GM23338 (cell line): ENCODE results near the gene ETF1. TPM values are rescaled to one million over a fixed set of nuclear protein-coding genes. Genes with fewer than 3 reads are reported as not detected.

Experiments
- ATAC-seq: fragments of 200-7000 bp; cut with Tn5 transposase; 3 replicates; pipeline ENCODE4 v1.9.1; 2020
- DNase-seq: peaks from one replicate; pipeline ENCODE4 v3.0.0-alpha.2; 2015; ENCODE audit warnings: low spot score
- H2AFZ ChIP-seq: fragments of 200-600 bp; sonication (generic); 2 replicates; pipeline ENCODE4 v1.8.0; 2016; ENCODE audit warnings: antibody characterized with exemption, mild to moderate bottlenecking, moderate library complexity
- H3F3A ChIP-seq: fragments of 200-600 bp; sonication (generic); replicated peaks from 2 replicates; pipeline ENCODE4 v1.8.0; 2017; ENCODE audit warnings: antibody characterized with exemption, mixed run types, low read depth
- H3K27ac ChIP-seq: fragments of 200-600 bp; sonication (generic); 2 replicates; pipeline ENCODE4 v1.6.1; 2016; ENCODE audit warnings: low read depth
- H3K27me3 ChIP-seq: fragments of 200-600 bp; sonication (generic); 2 replicates; pipeline ENCODE4 v1.8.0; 2016; ENCODE audit warnings: mild to moderate bottlenecking, mixed run types, moderate library complexity; ENCODE audit not compliant: insufficient read depth
- H3K36me3 ChIP-seq: fragments of 200-600 bp; sonication (generic); 2 replicates; pipeline ENCODE4 v1.8.0; 2016; ENCODE audit warnings: mild to moderate bottlenecking; ENCODE audit not compliant: insufficient read depth
- H3K4me1 ChIP-seq: fragments of 200-600 bp; sonication (generic); 2 replicates; pipeline ENCODE4 v1.8.0; 2016; ENCODE audit warnings: mild to moderate bottlenecking, moderate library complexity; ENCODE audit not compliant: insufficient read depth
- H3K4me2 ChIP-seq: fragments of 200-600 bp; sonication (generic); 2 replicates; pipeline ENCODE4 v1.7.1; 2017; ENCODE audit warnings: mixed run types
- H3K4me3 ChIP-seq: fragments of 200-600 bp; sonication (generic); 2 replicates; pipeline ENCODE4 v1.6.1; 2016; ENCODE audit warnings: mixed run types
- H3K79me2 ChIP-seq: fragments of 200-600 bp; sonication (generic); replicated peaks from 2 replicates; pipeline ENCODE4 v1.8.0; 2017; ENCODE audit warnings: mild to moderate bottlenecking; ENCODE audit not compliant: insufficient read depth
- H3K9me2 ChIP-seq: fragments of 200-600 bp; sonication (generic); 2 replicates; pipeline ENCODE4 v1.8.0; 2017; ENCODE audit not compliant: insufficient read depth
- H4K20me1 ChIP-seq: fragments of 200-600 bp; sonication (generic); replicated peaks from 2 replicates; pipeline ENCODE4 v1.8.0; 2017; ENCODE audit warnings: mild to moderate bottlenecking; ENCODE audit not compliant: insufficient read depth
- H3K27ac Mint-ChIP-seq: 2 replicates; pipeline ENCODE4 v1.8.0; 2020; ENCODE audit warnings: inconsistent platforms, mild to moderate bottlenecking, moderate library complexity, mixed read lengths
- H3K27me3 Mint-ChIP-seq: 3 replicates; pipeline ENCODE4 v1.8.0; 2022; ENCODE audit warnings: low read depth, mild to moderate bottlenecking, moderate library complexity, mixed read lengths, inconsistent platforms; ENCODE audit not compliant: insufficient read depth, poor library complexity
- H3K36me3 Mint-ChIP-seq: 3 replicates; pipeline ENCODE4 v1.8.0; 2021; ENCODE audit warnings: low read depth, mild to moderate bottlenecking, inconsistent platforms, moderate library complexity, mixed read lengths
- H3K4me1 Mint-ChIP-seq: 3 replicates; pipeline ENCODE4 v1.8.0; 2020; ENCODE audit warnings: mild to moderate bottlenecking, inconsistent platforms, mixed read lengths
- H3K4me3 Mint-ChIP-seq: 3 replicates; pipeline ENCODE4 v1.8.0; 2021; ENCODE audit warnings: moderate library complexity, mild to moderate bottlenecking, inconsistent platforms, mixed read lengths
- H3K9me3 Mint-ChIP-seq: 3 replicates; pipeline ENCODE4 v1.8.0; 2020; ENCODE audit warnings: moderate library complexity, mild to moderate bottlenecking, inconsistent platforms, mixed read lengths
- CREB1 ChIP-seq: fragments of 250-450 bp; sonication (Bioruptor Pico); IDR thresholded peaks from 2 replicates; pipeline ENCODE4 v1.5.0; 2020; ENCODE audit warnings: low read depth, mild to moderate bottlenecking, moderate library complexity
- EZH2 ChIP-seq: fragments of 200-600 bp; sonication (generic); IDR thresholded peaks from one replicate; pipeline ENCODE4 v1.8.0; 2017; ENCODE audit warnings: antibody characterized with exemption, mild to moderate bottlenecking, low read depth; ENCODE audit not compliant: unreplicated experiment
- EZH2phosphoT487 ChIP-seq: fragments of 200-600 bp; sonication (generic); IDR thresholded peaks from one replicate; pipeline ENCODE4 v1.8.1; 2018; ENCODE audit warnings: antibody characterized with exemption; ENCODE audit not compliant: unreplicated experiment
- JUNB ChIP-seq: IDR thresholded peaks from one replicate; pipeline ENCODE4 v1.6.1; 2016; ENCODE audit warnings: antibody characterized with exemption; ENCODE audit not compliant: unreplicated experiment
- POLR2AphosphoS5 ChIP-seq: IDR thresholded peaks from 2 replicates; pipeline ENCODE4 v1.6.1; 2016; ENCODE audit warnings: antibody characterized with exemption, low read depth
- ZNF331 ChIP-seq: fragments of 250-450 bp; sonication (Bioruptor Pico); IDR thresholded peaks from 2 replicates; pipeline ENCODE4 v1.5.0; 2020; ENCODE audit warnings: low read depth, mild to moderate bottlenecking, moderate library complexity
- polyA plus RNA-seq: library from polyadenylated mRNA; unstranded; fragments of >200 nt; fragmentation: Nextera tagmentation; extraction: Ambion mirVana; gene quantifications from 2 replicates; pipeline ENCODE4 v1.2.1, GENCODE V29; 2016
- total RNA-seq: library from RNA; depleted of rRNA; stranded (reverse); fragments of >200 nt; shearing (Covaris generic); gene quantifications from 2 replicates; pipeline ENCODE4 v1.2.3, GENCODE V29; 2014
- TF ChIP-seq, protein P1 (sequence below): IDR thresholded peaks from one replicate; pipeline ENCODE4 v1.6.1; 2018; ENCODE audit warnings: antibody characterized with exemption; ENCODE audit not compliant: unreplicated experiment
- TF ChIP-seq, protein P2 (sequence below), 2 experiments: fragments of 200-600 bp in 1 of 2; sonication (generic) in 1 of 2; conservative IDR thresholded peaks; 2 replicates each; pipeline versions ENCODE4 v1.5.1 to v1.6.1; 2016 to 2017; ENCODE audit warnings: antibody characterized with exemption in 2 of 2, low read depth in 2 of 2, mild to moderate bottlenecking in 2 of 2, moderate library complexity in 1 of 2
- TF ChIP-seq, protein P3 (sequence below): IDR thresholded peaks from 2 replicates; pipeline ENCODE4 v1.6.1; 2016; ENCODE audit warnings: antibody characterized with exemption

Gene ETF1
- total and polyA plus RNA-seq, 2 experiments from 2014 or later, result 68.9 to 136 TPM

DNA sequence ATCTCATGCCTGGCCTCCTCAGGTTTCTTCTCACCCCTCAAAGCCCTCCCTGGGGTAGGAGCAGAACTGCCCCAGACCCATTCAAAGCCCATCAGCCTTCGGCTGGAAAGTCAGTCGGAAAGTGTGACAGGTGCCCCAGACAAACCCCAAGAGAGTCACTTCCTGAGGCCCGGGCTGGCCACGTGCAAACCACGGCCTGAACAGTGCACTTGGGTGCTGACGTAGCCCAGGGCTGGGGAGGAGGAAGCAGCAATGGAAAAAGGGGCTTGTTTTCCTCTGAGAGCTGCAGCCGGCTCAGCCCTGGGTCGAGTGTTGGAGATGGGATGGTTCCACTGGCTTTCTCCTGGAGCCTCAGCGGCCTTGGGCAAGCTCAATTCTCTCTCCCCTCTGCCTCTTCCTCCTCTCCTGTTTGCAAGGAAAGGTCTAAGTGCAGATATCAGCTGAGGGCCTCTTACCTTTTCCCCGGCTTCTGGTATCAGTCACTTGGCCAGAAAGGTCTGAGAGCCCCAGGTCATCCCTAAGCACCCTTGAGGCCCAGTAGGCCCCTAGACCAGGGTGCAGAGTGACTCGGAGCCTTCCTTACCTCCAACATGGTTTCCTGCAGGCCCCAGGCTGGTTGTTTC lies 83.6 kb downstream of the ETF1 start:
- H3K4me1 Mint-ChIP-seq, result peaks cover 34% of the 10 kb centered on the region
- peaks cover 5% of the 10 kb centered on the region; the same call in 1 of the 2 replicates for H3K4me1 ChIP-seq
- H3K4me3 Mint-ChIP-seq, result no peak overlapping the region
- no peaks in the 10 kb centered on the region for H3K79me2 ChIP-seq
- peaks cover 11% of the 10 kb centered on the region for H3K27me3 Mint-ChIP-seq
- no peaks in the 10 kb centered on the region for H3K9me2 ChIP-seq
- DNase-seq, result no peak
- H2AFZ ChIP-seq, result no peak overlapping the region
- no peaks in the 10 kb centered on the region for H4K20me1 ChIP-seq
- TF ChIP-seq, protein P1, sequence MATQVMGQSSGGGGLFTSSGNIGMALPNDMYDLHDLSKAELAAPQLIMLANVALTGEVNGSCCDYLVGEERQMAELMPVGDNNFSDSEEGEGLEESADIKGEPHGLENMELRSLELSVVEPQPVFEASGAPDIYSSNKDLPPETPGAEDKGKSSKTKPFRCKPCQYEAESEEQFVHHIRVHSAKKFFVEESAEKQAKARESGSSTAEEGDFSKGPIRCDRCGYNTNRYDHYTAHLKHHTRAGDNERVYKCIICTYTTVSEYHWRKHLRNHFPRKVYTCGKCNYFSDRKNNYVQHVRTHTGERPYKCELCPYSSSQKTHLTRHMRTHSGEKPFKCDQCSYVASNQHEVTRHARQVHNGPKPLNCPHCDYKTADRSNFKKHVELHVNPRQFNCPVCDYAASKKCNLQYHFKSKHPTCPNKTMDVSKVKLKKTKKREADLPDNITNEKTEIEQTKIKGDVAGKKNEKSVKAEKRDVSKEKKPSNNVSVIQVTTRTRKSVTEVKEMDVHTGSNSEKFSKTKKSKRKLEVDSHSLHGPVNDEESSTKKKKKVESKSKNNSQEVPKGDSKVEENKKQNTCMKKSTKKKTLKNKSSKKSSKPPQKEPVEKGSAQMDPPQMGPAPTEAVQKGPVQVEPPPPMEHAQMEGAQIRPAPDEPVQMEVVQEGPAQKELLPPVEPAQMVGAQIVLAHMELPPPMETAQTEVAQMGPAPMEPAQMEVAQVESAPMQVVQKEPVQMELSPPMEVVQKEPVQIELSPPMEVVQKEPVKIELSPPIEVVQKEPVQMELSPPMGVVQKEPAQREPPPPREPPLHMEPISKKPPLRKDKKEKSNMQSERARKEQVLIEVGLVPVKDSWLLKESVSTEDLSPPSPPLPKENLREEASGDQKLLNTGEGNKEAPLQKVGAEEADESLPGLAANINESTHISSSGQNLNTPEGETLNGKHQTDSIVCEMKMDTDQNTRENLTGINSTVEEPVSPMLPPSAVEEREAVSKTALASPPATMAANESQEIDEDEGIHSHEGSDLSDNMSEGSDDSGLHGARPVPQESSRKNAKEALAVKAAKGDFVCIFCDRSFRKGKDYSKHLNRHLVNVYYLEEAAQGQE, result no peak
- TF ChIP-seq ZNF331 (no peak), JUNB (no peak), CREB1 (CRISPR knock-in tag) (no peak), EZH2phosphoT487 (no peak), POLR2AphosphoS5 (no peak), EZH2 (no peak)
- TF ChIP-seq, protein P2, sequence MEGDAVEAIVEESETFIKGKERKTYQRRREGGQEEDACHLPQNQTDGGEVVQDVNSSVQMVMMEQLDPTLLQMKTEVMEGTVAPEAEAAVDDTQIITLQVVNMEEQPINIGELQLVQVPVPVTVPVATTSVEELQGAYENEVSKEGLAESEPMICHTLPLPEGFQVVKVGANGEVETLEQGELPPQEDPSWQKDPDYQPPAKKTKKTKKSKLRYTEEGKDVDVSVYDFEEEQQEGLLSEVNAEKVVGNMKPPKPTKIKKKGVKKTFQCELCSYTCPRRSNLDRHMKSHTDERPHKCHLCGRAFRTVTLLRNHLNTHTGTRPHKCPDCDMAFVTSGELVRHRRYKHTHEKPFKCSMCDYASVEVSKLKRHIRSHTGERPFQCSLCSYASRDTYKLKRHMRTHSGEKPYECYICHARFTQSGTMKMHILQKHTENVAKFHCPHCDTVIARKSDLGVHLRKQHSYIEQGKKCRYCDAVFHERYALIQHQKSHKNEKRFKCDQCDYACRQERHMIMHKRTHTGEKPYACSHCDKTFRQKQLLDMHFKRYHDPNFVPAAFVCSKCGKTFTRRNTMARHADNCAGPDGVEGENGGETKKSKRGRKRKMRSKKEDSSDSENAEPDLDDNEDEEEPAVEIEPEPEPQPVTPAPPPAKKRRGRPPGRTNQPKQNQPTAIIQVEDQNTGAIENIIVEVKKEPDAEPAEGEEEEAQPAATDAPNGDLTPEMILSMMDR (conservative IDR thresholded peaks at IDR 0.05; ENCODE audit: low read depth in 2 of 2), result no peak
- TF ChIP-seq, protein P3, sequence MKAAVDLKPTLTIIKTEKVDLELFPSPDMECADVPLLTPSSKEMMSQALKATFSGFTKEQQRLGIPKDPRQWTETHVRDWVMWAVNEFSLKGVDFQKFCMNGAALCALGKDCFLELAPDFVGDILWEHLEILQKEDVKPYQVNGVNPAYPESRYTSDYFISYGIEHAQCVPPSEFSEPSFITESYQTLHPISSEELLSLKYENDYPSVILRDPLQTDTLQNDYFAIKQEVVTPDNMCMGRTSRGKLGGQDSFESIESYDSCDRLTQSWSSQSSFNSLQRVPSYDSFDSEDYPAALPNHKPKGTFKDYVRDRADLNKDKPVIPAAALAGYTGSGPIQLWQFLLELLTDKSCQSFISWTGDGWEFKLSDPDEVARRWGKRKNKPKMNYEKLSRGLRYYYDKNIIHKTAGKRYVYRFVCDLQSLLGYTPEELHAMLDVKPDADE, result no peak
- no peaks in the 10 kb centered on the region for H3K36me3 ChIP-seq
- H3K9me3 Mint-ChIP-seq, result no peaks in the 10 kb centered on the region; the same call in 2 of the 3 replicates
- H3K36me3 Mint-ChIP-seq, result no peaks in the 10 kb centered on the region
- H3K27me3 ChIP-seq, result no peaks in the 10 kb centered on the region
- no peak overlapping the region for H3K4me3 ChIP-seq
- no peak overlapping the region for H3K27ac Mint-ChIP-seq
- ATAC-seq, result no peak
- H3F3A ChIP-seq, result no peaks in the 10 kb centered on the region; the same call in 1 of the 2 replicates
- no peak overlapping the region for H3K27ac ChIP-seq
- H3K4me2 ChIP-seq, result no peak overlapping the region
